Embryonic facial prominence (tissue), 1 donor: ENCODE data around the gene NACC2.
"Not testable (repeated sequence)": the region's sequence is repeated elsewhere in the genome, so short reads cannot be mapped to it uniquely, and the experiment has no call there.

Source experiments
- DNase-seq: peaks from one replicate; pipeline ENCODE4 v3.0.0-alpha.2; 2016; ENCODE audit errors: extremely low spot score

Gene NACC2

GRCh38 chr9:136110082-136111061 lies 15.3 kb upstream of the NACC2 start:
- no peak for DNase-seq

- peak; percentile 43 for DNase-seq
These were observed 14.4 kb upstream of the NACC2 start for GRCh38 chr9:136109351-136110081.

GRCh38 chr9:136108648-136109266 lies 13.7 kb upstream of the NACC2 start:
- DNase-seq, result no peak

GRCh38 chr9:136107953-136108647 lies 13.0 kb upstream of the NACC2 start:
- no peak for DNase-seq

GRCh38 chr9:136107155-136107952 lies 12.3 kb upstream of the NACC2 start:
- DNase-seq, result no peak

GRCh38 chr9:136105398-136106135 lies 10.5 kb upstream of the NACC2 start:
- DNase-seq, result no peak

GRCh38 chr9:136104916-136105315 lies 9.8 kb upstream of the NACC2 start:
- DNase-seq, result no peak

GRCh38 chr9:136104488-136104800 lies 9.4 kb upstream of the NACC2 start:
- DNase-seq, result no peak

- no peak for DNase-seq
These were observed 8.8 kb upstream of the NACC2 start for GRCh38 chr9:136103651-136104487.

- not testable (repeated sequence) for DNase-seq
These were observed 6.6 kb upstream of the NACC2 start for GRCh38 chr9:136101615-136102074.

- no peak for DNase-seq
These were observed 5.9 kb upstream of the NACC2 start for GRCh38 chr9:136100700-136101614.

GRCh38 chr9:136099542-136099941 lies 4.5 kb upstream of the NACC2 start:
- no peak for DNase-seq

GRCh38 chr9:136098844-136099243 lies 3.8 kb upstream of the NACC2 start:
- no peak for DNase-seq

- DNase-seq, result no peak
These were observed 3.1 kb upstream of the NACC2 start for GRCh38 chr9:136098210-136098609.

GRCh38 chr9:136096505-136097001 lies 1.5 kb upstream of the NACC2 start:
- no peak for DNase-seq

GRCh38 chr9:136093995-136094881 lies 851 bp downstream of the NACC2 start:
- DNase-seq, result no peak
